IMR-90 (cell line): ENCODE data around the gene SOX8. TPM values are rescaled to one million over a fixed set of nuclear protein-coding genes. Genes with fewer than 3 reads are reported as not detected.

Experiments
- ATAC-seq: fragments of 200-7000 bp; cut with Tn5 transposase; 2 replicates; pipeline ENCODE4 v1.9.1; 2020; ENCODE audit warnings: low read depth, mild to moderate bottlenecking, moderate library complexity
- BruUV-seq: library from RNA; stranded (reverse); fragments of 400-500 nt; replicated peaks from 2 replicates; lab custom pipeline; 2021; lab: Mats Ljungman, UMichigan
- CTCF ChIA-PET: fragments of 300-600 bp; formaldehyde crosslinking; extraction: SDS; loops from one replicate; lab custom pipeline; 2021; ENCODE audit warnings: antibody characterized with exemption; lab: Yijun Ruan, JAX
- POLR2A ChIA-PET: fragments of 300-600 bp; sonication (Branson Sonifier 250); formaldehyde crosslinking; loops from one replicate; lab custom pipeline; 2022; ENCODE audit warnings: antibody characterized with exemption; ENCODE audit not compliant: unreplicated experiment; lab: Charles Lee
- DNase-seq: peaks from one replicate; pipeline ENCODE4 v3.0.0; 2013
- H2AFZ ChIP-seq: replicated peaks from 2 replicates; pipeline ENCODE3; 2013; ENCODE audit warnings: low read length, mild to moderate bottlenecking; ENCODE audit not compliant: poor library complexity
- H2AK5ac ChIP-seq: 2 replicates; pipeline ENCODE4 v1.6.1; 2013; ENCODE audit warnings: low read depth, low read length, inconsistent platforms
- H2AK9ac ChIP-seq: replicated peaks from 2 replicates; pipeline ENCODE3; 2013; ENCODE audit warnings: mild to moderate bottlenecking, low read depth, low read length, moderate library complexity; ENCODE audit not compliant: poor library complexity
- H2BK120ac ChIP-seq: 2 replicates; pipeline ENCODE4 v1.6.1; 2013; ENCODE audit warnings: low read depth, low read length, inconsistent platforms
- H2BK15ac ChIP-seq: 3 replicates; pipeline ENCODE4 v1.6.1; 2013; ENCODE audit warnings: low read depth, low read length, inconsistent platforms
- H2BK20ac ChIP-seq: 2 replicates; pipeline ENCODE4 v1.6.1; 2013; ENCODE audit warnings: low read depth, mild to moderate bottlenecking, inconsistent platforms, low read length, moderate library complexity
- H2BK5ac ChIP-seq: 2 replicates; pipeline ENCODE4 v1.6.1; 2013; ENCODE audit warnings: mild to moderate bottlenecking, low read depth, low read length, inconsistent platforms; ENCODE audit not compliant: poor library complexity, severe bottlenecking
- H3K14ac ChIP-seq: replicated peaks from 2 replicates; pipeline ENCODE4 v1.6.1; 2013; ENCODE audit warnings: low read depth, low read length, inconsistent platforms
- H3K18ac ChIP-seq: 2 replicates; pipeline ENCODE4 v1.6.1; 2013; ENCODE audit warnings: low read depth, low read length, control low read depth
- H3K23ac ChIP-seq: 2 replicates; pipeline ENCODE4 v1.6.1; 2013; ENCODE audit warnings: low read depth, low read length, inconsistent platforms
- H3K27ac ChIP-seq: 2 replicates; pipeline ENCODE4 v1.5.1; 2013; ENCODE audit warnings: mild to moderate bottlenecking, control low read depth, low read length; ENCODE audit not compliant: insufficient read depth
- H3K27me3 ChIP-seq: 2 replicates; pipeline ENCODE4 v1.6.1; 2013; ENCODE audit warnings: low read length; ENCODE audit not compliant: control insufficient read depth, insufficient read depth
- H3K36me3 ChIP-seq: 2 replicates; pipeline ENCODE4 v1.6.1; 2013; ENCODE audit warnings: low read length, mixed read lengths; ENCODE audit not compliant: control insufficient read depth, insufficient read depth
- H3K4ac ChIP-seq: 2 replicates; pipeline ENCODE4 v1.6.1; 2013; ENCODE audit warnings: low read depth, low read length, inconsistent platforms
- H3K4me1 ChIP-seq: 2 replicates; pipeline ENCODE4 v1.6.1; 2013; ENCODE audit warnings: low read length, mixed read lengths; ENCODE audit not compliant: control insufficient read depth, insufficient read depth
- H3K4me2 ChIP-seq: 2 replicates; pipeline ENCODE4 v1.6.1; 2013; ENCODE audit warnings: low read depth, mild to moderate bottlenecking, control low read depth, low read length, moderate library complexity
- H3K4me3 ChIP-seq: 2 replicates; pipeline ENCODE4 v1.5.1; 2013; ENCODE audit warnings: low read depth, mild to moderate bottlenecking, control low read depth, low read length, moderate library complexity; ENCODE audit not compliant: insufficient read depth
- H3K56ac ChIP-seq: 2 replicates; pipeline ENCODE4 v1.6.1; 2013; ENCODE audit warnings: low read length, inconsistent platforms; ENCODE audit not compliant: insufficient read depth; ENCODE audit errors: extremely low read depth
- H3K79me1 ChIP-seq, 2 experiments: 2 replicates each; pipeline ENCODE4 v1.6.1; 2013; ENCODE audit warnings: low read length in 2 of 2, inconsistent platforms in 1 of 2, low read depth in 1 of 2
- H3K9ac ChIP-seq: 2 replicates; pipeline ENCODE4 v1.6.1; 2013; ENCODE audit warnings: low read depth, low read length, control low read depth
- H3K9me1 ChIP-seq: 2 replicates; pipeline ENCODE4 v1.6.1; 2013; ENCODE audit warnings: low read length, inconsistent platforms; ENCODE audit not compliant: insufficient read depth
- H3K9me3 ChIP-seq: 2 replicates; pipeline ENCODE4 v1.6.1; 2013; ENCODE audit warnings: low read length; ENCODE audit not compliant: control insufficient read depth, insufficient read depth
- H4K20me1 ChIP-seq: 2 replicates; pipeline ENCODE4 v1.6.1; 2013; ENCODE audit warnings: low read length, inconsistent platforms; ENCODE audit not compliant: insufficient read depth
- H4K5ac ChIP-seq: 2 replicates; pipeline ENCODE4 v1.6.1; 2013; ENCODE audit warnings: mild to moderate bottlenecking, low read depth, low read length, control low read depth
- H4K8ac ChIP-seq, 2 experiments: 2 replicates each; pipeline ENCODE4 v1.6.1; 2013; ENCODE audit warnings: low read depth in 2 of 2, low read length in 2 of 2, control low read depth in 1 of 2, inconsistent platforms in 1 of 2
- H4K91ac ChIP-seq: 2 replicates; pipeline ENCODE4 v1.6.1; 2013; ENCODE audit warnings: low read depth, low read length, inconsistent platforms; ENCODE audit not compliant: insufficient read depth
- BHLHE40 ChIP-seq: fragments of 150-350 bp; IDR thresholded peaks from 2 replicates; pipeline ENCODE4 v1.6.1; 2016; ENCODE audit warnings: mild to moderate bottlenecking, low read depth, low read length
- CHD1 ChIP-seq: IDR thresholded peaks from 2 replicates; pipeline ENCODE4 v1.6.1; 2012; ENCODE audit warnings: low read depth, low read length, improper control_type of control experiment
- FOS ChIP-seq: fragments of 150-350 bp; IDR thresholded peaks from 2 replicates; pipeline ENCODE4 v1.6.1; 2016; ENCODE audit warnings: low read depth, low read length
- MAFK ChIP-seq: IDR thresholded peaks from 2 replicates; pipeline ENCODE4 v1.6.1; 2012; ENCODE audit warnings: low read depth, low read length, improper control_type of control experiment
- MAZ ChIP-seq: IDR thresholded peaks from 2 replicates; pipeline ENCODE4 v1.6.1; 2012; ENCODE audit warnings: low read depth, mild to moderate bottlenecking, low read length, improper control_type of control experiment, moderate library complexity, borderline replicate concordance
- MXI1 ChIP-seq: IDR thresholded peaks from 2 replicates; pipeline ENCODE4 v1.6.1; 2012; ENCODE audit warnings: low read depth, mild to moderate bottlenecking, low read length, moderate library complexity, borderline replicate concordance
- POLR2A ChIP-seq: IDR thresholded peaks from 2 replicates; pipeline ENCODE4 v1.6.1; 2012; ENCODE audit warnings: mild to moderate bottlenecking, low read depth, low read length
- RCOR1 ChIP-seq: IDR thresholded peaks from 2 replicates; pipeline ENCODE4 v1.6.1; 2012; ENCODE audit warnings: mild to moderate bottlenecking, low read length, improper control_type of control experiment; ENCODE audit not compliant: insufficient replicate concordance
- RFX5 ChIP-seq: IDR thresholded peaks from 2 replicates; pipeline ENCODE4 v1.8.0; 2012; ENCODE audit warnings: low read depth, mild to moderate bottlenecking, low read length, moderate library complexity
- SMC3 ChIP-seq: fragments of 150-350 bp; IDR thresholded peaks from 2 replicates; pipeline ENCODE4 v1.6.1; 2016; ENCODE audit warnings: low read depth, mild to moderate bottlenecking, antibody characterized with exemption, low read length, moderate library complexity
- WGBS, 2 experiments: methylation state at CpG; one replicate each; pipeline versions ENCODE4 v1.1.5 to v1.1.7; 2013; ENCODE audit warnings: missing lambda C conversion rate in 2 of 2; ENCODE audit not compliant: insufficient read length in 1 of 2; ENCODE audit errors: extremely low coverage in 2 of 2; 5-methylcytosine and 5-hydroxymethylcytosine counted together
- dilution Hi-C: fragments of 300-500 bp; cut with HindIII; formaldehyde crosslinking; loops from one replicate; pipeline ENCODE4 v1.14.3; 2018; ENCODE audit warnings: low sequenced_read_pairs; ENCODE audit not compliant: unreplicated experiment
- in situ Hi-C: fragments of 300-500 bp; cut with MboI; formaldehyde crosslinking; loops from 3 replicates; pipeline ENCODE4 v1.14.3; 2019; ENCODE audit warnings: low sequenced_read_pairs, inconsistent platforms, mixed read lengths
- intact Hi-C: fragments of 100-400 bp; cut with micrococcal nuclease; formaldehyde crosslinking; loops from 2 replicates; pipeline ENCODE4 v1.10.0; 2022
- polyA plus RNA-seq, 3 experiments: library from polyadenylated mRNA; depleted of rRNA; stranded (reverse); fragments of >200 nt; gene quantifications; 2 replicates each; pipeline ENCODE4 v1.2.3, GENCODE V29; 2012; ENCODE audit warnings: low replicate concordance in 1 of 3
- total RNA-seq: library from RNA; depleted of rRNA; stranded (reverse); fragments of >200 nt; gene quantifications from 2 replicates; pipeline ENCODE4 v1.2.3, GENCODE V29; 2012
- TF ChIP-seq, protein P1 (sequence below): conservative IDR thresholded peaks from 2 replicates; pipeline ENCODE4 v1.5.1; 2012; ENCODE audit warnings: mild to moderate bottlenecking, low read depth, low read length, improper control_type of control experiment
- TF ChIP-seq, protein P2 (sequence below): fragments of 150-350 bp; IDR thresholded peaks from 2 replicates; pipeline ENCODE4 v1.6.1; 2016; ENCODE audit warnings: low read depth, mild to moderate bottlenecking, low read length, moderate library complexity, borderline replicate concordance
- TF ChIP-seq, protein P3 (sequence below): fragments of 150-350 bp; IDR thresholded peaks from 2 replicates; pipeline ENCODE4 v1.6.1; 2017; ENCODE audit warnings: mild to moderate bottlenecking, antibody characterized with exemption, low read length, low read depth

SOX8 gene
- total and polyA plus RNA-seq, 2 of the 4 experiments (the other 2 are of a cell fraction), result under 0.01 to 0.26 TPM

DNA sequence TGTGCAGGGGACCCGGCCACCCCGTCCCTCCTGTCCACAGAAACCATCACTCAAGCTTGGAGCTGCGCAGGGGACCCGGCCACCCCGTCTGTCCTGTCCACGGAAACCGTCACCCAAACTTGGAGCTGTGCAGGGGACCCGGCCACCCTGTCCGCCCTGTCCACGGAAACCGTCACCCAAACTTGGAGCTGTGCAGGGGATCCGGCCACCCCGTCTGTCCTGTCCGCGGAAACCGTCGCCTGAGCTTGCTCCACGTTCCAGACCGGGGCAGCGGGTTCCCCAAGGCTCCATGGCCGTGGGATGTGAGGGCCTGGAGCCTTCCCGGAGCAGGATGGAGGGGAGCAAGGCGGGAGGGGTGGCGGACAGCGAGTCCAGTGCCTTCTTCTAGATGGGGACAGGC is 25.2 kb downstream of the SOX8 start:
- intact Hi-C loops, result no loop called here
- CTCF ChIA-PET, result no interaction called here
- Histone ChIP-seq H3K27me3 (peaks cover 54% of the 10 kb centered on the region; the same call in 1 of the 2 replicates), H3K56ac (no peak overlapping the region), H2BK20ac (no peak overlapping the region), H2BK120ac (no peak overlapping the region), H4K20me1 (no peaks in the 10 kb centered on the region; the same call in 1 of the 2 replicates), H3K4me1 (peaks cover 7% of the 10 kb centered on the region), H3K4me2 (no peak overlapping the region), H2BK15ac (no peak overlapping the region), H3K23ac (no peak overlapping the region), H3K9me3 (no peaks in the 10 kb centered on the region), H2AK5ac (no peak overlapping the region), H3K9ac (no peak overlapping the region), H4K8ac (no peak overlapping the region), H3K4me3 (no peak overlapping the region), H3K4ac (no peak overlapping the region), H3K79me1 (no peaks in the 10 kb centered on the region), H3K14ac (no peak overlapping the region), H3K27ac (no peak overlapping the region), H4K5ac (no peak overlapping the region), H2AFZ (no peak overlapping the region), H4K91ac (no peak overlapping the region), H2BK5ac (no peak overlapping the region), H2AK9ac (no peak overlapping the region), H3K9me1 (no peaks in the 10 kb centered on the region), H3K18ac (no peak overlapping the region), H3K36me3 (no peaks in the 10 kb centered on the region)
- in situ Hi-C loops, result no loop called here
- dilution Hi-C loops, result no loop called here
- BruUV-seq, result no TSS peak
- WGBS, 2 experiments, result 81% methylated on average over 10 of the region's 25 CpGs; no CpG with 5 or more reads in 1 of the 2 experiments
- TF ChIP-seq MAFK, result no peak
- TF ChIP-seq, protein P1, sequence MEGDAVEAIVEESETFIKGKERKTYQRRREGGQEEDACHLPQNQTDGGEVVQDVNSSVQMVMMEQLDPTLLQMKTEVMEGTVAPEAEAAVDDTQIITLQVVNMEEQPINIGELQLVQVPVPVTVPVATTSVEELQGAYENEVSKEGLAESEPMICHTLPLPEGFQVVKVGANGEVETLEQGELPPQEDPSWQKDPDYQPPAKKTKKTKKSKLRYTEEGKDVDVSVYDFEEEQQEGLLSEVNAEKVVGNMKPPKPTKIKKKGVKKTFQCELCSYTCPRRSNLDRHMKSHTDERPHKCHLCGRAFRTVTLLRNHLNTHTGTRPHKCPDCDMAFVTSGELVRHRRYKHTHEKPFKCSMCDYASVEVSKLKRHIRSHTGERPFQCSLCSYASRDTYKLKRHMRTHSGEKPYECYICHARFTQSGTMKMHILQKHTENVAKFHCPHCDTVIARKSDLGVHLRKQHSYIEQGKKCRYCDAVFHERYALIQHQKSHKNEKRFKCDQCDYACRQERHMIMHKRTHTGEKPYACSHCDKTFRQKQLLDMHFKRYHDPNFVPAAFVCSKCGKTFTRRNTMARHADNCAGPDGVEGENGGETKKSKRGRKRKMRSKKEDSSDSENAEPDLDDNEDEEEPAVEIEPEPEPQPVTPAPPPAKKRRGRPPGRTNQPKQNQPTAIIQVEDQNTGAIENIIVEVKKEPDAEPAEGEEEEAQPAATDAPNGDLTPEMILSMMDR, result no peak
- TF ChIP-seq RFX5, result no peak
- TF ChIP-seq CHD1, result no peak
- TF ChIP-seq, protein P2, sequence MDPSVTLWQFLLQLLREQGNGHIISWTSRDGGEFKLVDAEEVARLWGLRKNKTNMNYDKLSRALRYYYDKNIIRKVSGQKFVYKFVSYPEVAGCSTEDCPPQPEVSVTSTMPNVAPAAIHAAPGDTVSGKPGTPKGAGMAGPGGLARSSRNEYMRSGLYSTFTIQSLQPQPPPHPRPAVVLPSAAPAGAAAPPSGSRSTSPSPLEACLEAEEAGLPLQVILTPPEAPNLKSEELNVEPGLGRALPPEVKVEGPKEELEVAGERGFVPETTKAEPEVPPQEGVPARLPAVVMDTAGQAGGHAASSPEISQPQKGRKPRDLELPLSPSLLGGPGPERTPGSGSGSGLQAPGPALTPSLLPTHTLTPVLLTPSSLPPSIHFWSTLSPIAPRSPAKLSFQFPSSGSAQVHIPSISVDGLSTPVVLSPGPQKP, result no peak
- TF ChIP-seq FOS, result no peak
- TF ChIP-seq, protein P3, sequence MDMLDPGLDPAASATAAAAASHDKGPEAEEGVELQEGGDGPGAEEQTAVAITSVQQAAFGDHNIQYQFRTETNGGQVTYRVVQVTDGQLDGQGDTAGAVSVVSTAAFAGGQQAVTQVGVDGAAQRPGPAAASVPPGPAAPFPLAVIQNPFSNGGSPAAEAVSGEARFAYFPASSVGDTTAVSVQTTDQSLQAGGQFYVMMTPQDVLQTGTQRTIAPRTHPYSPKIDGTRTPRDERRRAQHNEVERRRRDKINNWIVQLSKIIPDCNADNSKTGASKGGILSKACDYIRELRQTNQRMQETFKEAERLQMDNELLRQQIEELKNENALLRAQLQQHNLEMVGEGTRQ, result no peak
- no peak for TF ChIP-seq POLR2A
- TF ChIP-seq RCOR1, result no peak
- no peak for TF ChIP-seq MAZ
- TF ChIP-seq SMC3, result no peak
- no peak for TF ChIP-seq MXI1
- no peak for TF ChIP-seq BHLHE40
- ATAC-seq, result no peak
- DNase-seq, result no peak
- POLR2A ChIA-PET, result no interaction called here
